ENCODE measurements around the gene BANP. TPM values are rescaled to one million over a fixed set of nuclear protein-coding genes. Genes with fewer than 3 reads are reported as not detected.
"Not testable (repeated sequence)": the region's sequence is repeated elsewhere in the genome, so short reads cannot be mapped to it uniquely, and the experiment has no call there.

The BANP gene
- polyA plus RNA-seq, 3 donors from 2014 or later: 6.3 to 19.4 (median 10.2) TPM

GRCh38 chr16:88084881-88085280, 133.6 kb downstream of the BANP start:
- no peak for DNase-seq
- no peaks in the 10 kb centered on the region for H3K9me3 Mint-ChIP-seq
- no peak overlapping the region for H3K4me3 Mint-ChIP-seq
- peaks cover 0 to 16% (median 0%) of the 10 kb centered on the region in 3 donors for H3K36me3 Mint-ChIP-seq
- H3K27me3 Mint-ChIP-seq (ENCODE audit: low read depth in 3 of 3): peaks cover 0 to 6% (median 4%) of the 10 kb centered on the region in 3 donors
- H3K27ac Mint-ChIP-seq: no peak overlapping the region
- peaks cover 0 to 1% of the 10 kb centered on the region in 2 donors for H3K4me1 Mint-ChIP-seq

- Mint-ChIP-seq H3K27me3 (ENCODE audit: low read depth in 3 of 3) (peaks cover 0 to 6% (median 5%) of the 10 kb centered on the region in 3 donors), H3K4me3 (no peak overlapping the region), H3K36me3 (peaks cover 0 to 6% (median 0%) of the 10 kb centered on the region in 3 donors), H3K4me1 (peaks cover 0 to 1% of the 10 kb centered on the region in 2 donors), H3K27ac (no peak overlapping the region), H3K9me3 (no peaks in the 10 kb centered on the region)
- no peak for DNase-seq
These were observed 135.6 kb downstream of the BANP start for GRCh38 chr16:88086571-88087516.

- Mint-ChIP-seq H3K27me3 (ENCODE audit: low read depth in 3 of 3) (peaks cover 0 to 6% (median 5%) of the 10 kb centered on the region in 3 donors), H3K9me3 (no peaks in the 10 kb centered on the region), H3K36me3 (peaks cover 0 to 5% (median 0%) of the 10 kb centered on the region in 3 donors), H3K4me1 (peaks cover 0 to 1% of the 10 kb centered on the region in 2 donors), H3K4me3 (no peak overlapping the region), H3K27ac (no peak overlapping the region)
- DNase-seq: no peak
These were observed 136.3 kb downstream of the BANP start for GRCh38 chr16:88087517-88087877.

GRCh38 chr16:88088161-88088581, 136.9 kb downstream of the BANP start:
- Mint-ChIP-seq H3K36me3 (peaks cover 0 to 2% (median 0%) of the 10 kb centered on the region in 3 donors), H3K27me3 (ENCODE audit: low read depth in 3 of 3) (peaks cover 0 to 5% (median 4%) of the 10 kb centered on the region in 3 donors), H3K27ac (no peak overlapping the region), H3K9me3 (no peaks in the 10 kb centered on the region), H3K4me1 (peaks cover 0 to 1% of the 10 kb centered on the region in 2 donors), H3K4me3 (no peak overlapping the region)
- DNase-seq: no peak

GRCh38 chr16:88088611-88089010, 137.4 kb downstream of the BANP start:
- DNase-seq; H3K4me3 Mint-ChIP-seq; H3K27ac Mint-ChIP-seq; H3K9me3 Mint-ChIP-seq; H3K36me3 Mint-ChIP-seq; H3K27me3 Mint-ChIP-seq (ENCODE audit: low read depth in 3 of 3); H3K4me1 Mint-ChIP-seq: not testable (repeated sequence)

GRCh38 chr16:88089071-88089470, 137.8 kb downstream of the BANP start:
- H3K4me1 Mint-ChIP-seq; H3K27ac Mint-ChIP-seq; H3K27me3 Mint-ChIP-seq (ENCODE audit: low read depth in 3 of 3); H3K4me3 Mint-ChIP-seq; H3K9me3 Mint-ChIP-seq; H3K36me3 Mint-ChIP-seq; DNase-seq: not testable (repeated sequence)

- H3K27me3 Mint-ChIP-seq (ENCODE audit: low read depth in 3 of 3); H3K27ac Mint-ChIP-seq; H3K4me1 Mint-ChIP-seq; H3K4me3 Mint-ChIP-seq; H3K36me3 Mint-ChIP-seq; DNase-seq; H3K9me3 Mint-ChIP-seq: not testable (repeated sequence)
These were observed 138.6 kb downstream of the BANP start for GRCh38 chr16:88089632-88090376.

GRCh38 chr16:88090377-88091175, 139.3 kb downstream of the BANP start:
- H3K4me1 Mint-ChIP-seq; H3K27ac Mint-ChIP-seq; H3K4me3 Mint-ChIP-seq; DNase-seq; H3K9me3 Mint-ChIP-seq; H3K36me3 Mint-ChIP-seq; H3K27me3 Mint-ChIP-seq (ENCODE audit: low read depth in 3 of 3): not testable (repeated sequence)

- H3K27me3 Mint-ChIP-seq (ENCODE audit: low read depth in 3 of 3); H3K36me3 Mint-ChIP-seq; H3K27ac Mint-ChIP-seq; H3K9me3 Mint-ChIP-seq; H3K4me1 Mint-ChIP-seq; H3K4me3 Mint-ChIP-seq; DNase-seq: not testable (repeated sequence)
These were observed 140.2 kb downstream of the BANP start for GRCh38 chr16:88091221-88091971.

GRCh38 chr16:88091972-88092302, 140.7 kb downstream of the BANP start:
- not testable (repeated sequence) for DNase-seq; H3K27ac Mint-ChIP-seq; H3K4me3 Mint-ChIP-seq; H3K27me3 Mint-ChIP-seq (ENCODE audit: low read depth in 3 of 3); H3K36me3 Mint-ChIP-seq; H3K9me3 Mint-ChIP-seq; H3K4me1 Mint-ChIP-seq

GRCh38 chr16:88092791-88093555, 141.7 kb downstream of the BANP start:
- DNase-seq; H3K36me3 Mint-ChIP-seq; H3K4me1 Mint-ChIP-seq; H3K27ac Mint-ChIP-seq; H3K4me3 Mint-ChIP-seq; H3K9me3 Mint-ChIP-seq; H3K27me3 Mint-ChIP-seq (ENCODE audit: low read depth in 3 of 3): not testable (repeated sequence)

GRCh38 chr16:88093556-88094252, 142.5 kb downstream of the BANP start:
- not testable (repeated sequence) for H3K4me3 Mint-ChIP-seq; H3K27me3 Mint-ChIP-seq (ENCODE audit: low read depth in 3 of 3); DNase-seq; H3K36me3 Mint-ChIP-seq; H3K9me3 Mint-ChIP-seq; H3K4me1 Mint-ChIP-seq; H3K27ac Mint-ChIP-seq
